Measurements from ENCODE around the gene SPRED3. TPM values are rescaled to one million over a fixed set of nuclear protein-coding genes. Genes with fewer than 3 reads are reported as not detected.
"Not testable (repeated sequence)": the region's sequence is repeated elsewhere in the genome, so short reads cannot be mapped to it uniquely, and the experiment has no call there.

Gene SPRED3
- total RNA-seq, 1 donor from 2014 or later, result 0.62 TPM

- no peaks in the 10 kb centered on the region for H3K9me3 ChIP-seq
- peaks cover 12% of the 10 kb centered on the region for H3K4me1 ChIP-seq
- DNase-seq (peak; percentile 97), ATAC-seq (peak; percentile 99)
- intact Hi-C loops (cut with DNase I), result no loop called here
- H3K27ac ChIP-seq, result peak within 1 kb of the TSS; percentile 91
- TF ChIP-seq CTCF (IDR thresholded peaks at IDR 0.05), result peak; percentile 100
- peak within 1 kb of the TSS; percentile 98 for H3K4me3 ChIP-seq
- H3K36me3 ChIP-seq, result peaks cover 30% of the 10 kb centered on the region
- peaks cover 18% of the 10 kb centered on the region for H3K27me3 ChIP-seq (ENCODE audit: low read depth)
Measured at GRCh38 chr19:38402967-38403674, 14.6 kb downstream of the SPRED3 start, which contains the start of gene FAM98C. FAM98C (plus strand) TSS chr19:38403093; CDS start chr19:38403154, 61 bp downstream.

- no peak overlapping the region for H3K27ac ChIP-seq
- intact Hi-C loops (cut with DNase I), result no loop called here
- no peak for DNase-seq
- peaks cover 36% of the 10 kb centered on the region for H3K36me3 ChIP-seq
- H3K4me1 ChIP-seq, result peaks cover 12% of the 10 kb centered on the region
- ATAC-seq, result no peak
- H3K9me3 ChIP-seq, result no peaks in the 10 kb centered on the region
- no peak overlapping the region for H3K4me3 ChIP-seq
- peaks cover 4% of the 10 kb centered on the region for H3K27me3 ChIP-seq (ENCODE audit: low read depth)
- TF ChIP-seq CTCF (IDR thresholded peaks at IDR 0.05), result no peak
Measured at GRCh38 chr19:38404858-38405257, 16.4 kb downstream of the SPRED3 start.

- ATAC-seq, result no peak
- Histone ChIP-seq H3K9me3 (no peaks in the 10 kb centered on the region), H3K4me3 (no peak overlapping the region), H3K4me1 (peaks cover 12% of the 10 kb centered on the region), H3K36me3 (peaks cover 36% of the 10 kb centered on the region), H3K27me3 (ENCODE audit: low read depth) (no peaks in the 10 kb centered on the region), H3K27ac (no peak overlapping the region)
- TF ChIP-seq CTCF (IDR thresholded peaks at IDR 0.05), result no peak
- intact Hi-C loops (cut with DNase I), result no loop called here
- DNase-seq, result no peak
Measured at GRCh38 chr19:38405276-38405675, 16.8 kb downstream of the SPRED3 start.

- no peak overlapping the region for H3K4me3 ChIP-seq
- no peaks in the 10 kb centered on the region for H3K27me3 ChIP-seq (ENCODE audit: low read depth)
- TF ChIP-seq CTCF (IDR thresholded peaks at IDR 0.05), result no peak
- ATAC-seq (no peak), DNase-seq (no peak)
- H3K36me3 ChIP-seq, result peaks cover 36% of the 10 kb centered on the region
- intact Hi-C loops (cut with DNase I), result no loop called here
- no peaks in the 10 kb centered on the region for H3K9me3 ChIP-seq
- no peak overlapping the region for H3K27ac ChIP-seq
- H3K4me1 ChIP-seq, result no peaks in the 10 kb centered on the region
Measured at GRCh38 chr19:38409631-38410133, 21.2 kb downstream of the SPRED3 start.

GRCh38 chr19:38410407-38410806, 21.9 kb downstream of the SPRED3 start:
- H3K9me3 ChIP-seq; H3K4me1 ChIP-seq; H3K4me3 ChIP-seq; DNase-seq; ATAC-seq; H3K27me3 ChIP-seq (ENCODE audit: low read depth); H3K27ac ChIP-seq; intact Hi-C loops (cut with DNase I): not testable (repeated sequence)
- H3K36me3 ChIP-seq, result peaks cover 29% of the 10 kb centered on the region

- Histone ChIP-seq H3K27me3 (ENCODE audit: low read depth) (no peaks in the 10 kb centered on the region), H3K27ac (no peak overlapping the region), H3K36me3 (peaks cover 22% of the 10 kb centered on the region), H3K4me3 (no peak overlapping the region), H3K9me3 (no peaks in the 10 kb centered on the region), H3K4me1 (no peaks in the 10 kb centered on the region)
- intact Hi-C loops (cut with DNase I), result no loop called here
- DNase-seq (no peak), ATAC-seq (no peak)
- TF ChIP-seq CTCF (IDR thresholded peaks at IDR 0.05), result no peak
Measured at GRCh38 chr19:38411041-38411712, 22.7 kb downstream of the SPRED3 start.

GRCh38 chr19:38411898-38412297, 23.4 kb downstream of the SPRED3 start:
- H3K9me3 ChIP-seq; H3K27ac ChIP-seq; intact Hi-C loops (cut with DNase I); ATAC-seq; H3K4me1 ChIP-seq; H3K27me3 ChIP-seq (ENCODE audit: low read depth); DNase-seq; H3K4me3 ChIP-seq: not testable (repeated sequence)
- peaks cover 15% of the 10 kb centered on the region for H3K36me3 ChIP-seq
